HepG2 (cell line): ENCODE measurements around the gene RGS14. TPM values are rescaled to one million over a fixed set of nuclear protein-coding genes. Genes with fewer than 3 reads are reported as not detected.
A peak's percentile ranks its signal among the peaks of the same experiment; 100 is the strongest.

Experiments
- AFF4 ChIP-seq: sonication (generic); formaldehyde crosslinking; IDR thresholded peaks from 2 replicates; pipeline ENCODE4 v1.4.0; 2020; ENCODE audit warnings: missing genetic modification reagents
- CBX5 ChIP-seq: sonication (generic); formaldehyde crosslinking; IDR thresholded peaks from 2 replicates; pipeline ENCODE4 v1.4.0; 2020; ENCODE audit warnings: missing genetic modification reagents, borderline replicate concordance
- FOXO4 ChIP-seq: sonication (generic); formaldehyde crosslinking; conservative IDR thresholded peaks from 2 replicates; pipeline ENCODE4 v1.8.1; 2023; ENCODE audit warnings: missing genetic modification reagents
- MAFF ChIP-seq: IDR thresholded peaks from 2 replicates; pipeline ENCODE4 v1.6.1; 2011; ENCODE audit warnings: low read depth, low read length, improper control_type of control experiment
- SNAPC4 ChIP-seq: sonication (generic); formaldehyde crosslinking; IDR thresholded peaks from 2 replicates; pipeline ENCODE4 v1.4.0; 2020; ENCODE audit warnings: mild to moderate bottlenecking, missing genetic modification reagents
- TOE1 ChIP-seq: sonication (generic); formaldehyde crosslinking; IDR thresholded peaks from 2 replicates; pipeline ENCODE4 v1.4.0; 2020; ENCODE audit warnings: mild to moderate bottlenecking, missing genetic modification reagents
- USF2 ChIP-seq, 2 experiments: sonication (generic) in 1 of 2; formaldehyde crosslinking in 1 of 2; IDR thresholded peaks; 2 replicates each; pipeline versions ENCODE4 v1.5.1 to v1.6.1; 2011 to 2020; ENCODE audit warnings: borderline replicate concordance in 1 of 2, low read depth in 1 of 2, low read length in 1 of 2, mild to moderate bottlenecking in 1 of 2, missing genetic modification reagents in 1 of 2, moderate library complexity in 1 of 2
- ZNF431 ChIP-seq: sonication (generic); formaldehyde crosslinking; IDR thresholded peaks from 2 replicates; pipeline ENCODE4 v1.9.0; 2022; ENCODE audit warnings: missing genetic modification reagents, low read depth, mild to moderate bottlenecking, borderline replicate concordance
- ZNF576 ChIP-seq: sonication (generic); formaldehyde crosslinking; IDR thresholded peaks from 2 replicates; pipeline ENCODE4 v1.4.0; 2020; ENCODE audit warnings: mild to moderate bottlenecking, missing genetic modification reagents
- ZNF770 ChIP-seq: sonication (generic); formaldehyde crosslinking; IDR thresholded peaks from 2 replicates; pipeline ENCODE4 v1.5.0; 2020; ENCODE audit warnings: mild to moderate bottlenecking, missing genetic modification reagents
- polyA plus RNA-seq, 8 experiments: library from polyadenylated mRNA; depleted of rRNA in 3 of 8; stranded (reverse) in 7 of 8; unstranded in 1 of 8; fragments of >200 nt; fragmentation: Illumina TruSeq in 4 of 8; extraction: Trizol in 4 of 8; gene quantifications; 2 replicates each; pipeline versions ENCODE4 v1.2.1 to v1.2.3, GENCODE V29; 2011 to 2016; ENCODE audit warnings: low read depth in 4 of 8, missing spikeins in 1 of 8, mixed read lengths in 1 of 8; ENCODE audit not compliant: insufficient read depth in 1 of 8
- total RNA-seq, 5 experiments: library from RNA; depleted of rRNA; stranded (reverse); fragments of >200 nt; fragmentation: Illumina TruSeq; extraction: Trizol; gene quantifications; 2 replicates each; pipeline ENCODE4 v1.2.3, GENCODE V29; 2016; ENCODE audit warnings: low read depth in 1 of 5

The RGS14 gene
- total and polyA plus RNA-seq, 2 of the 13 experiments (the other 11 are each of a cell fraction or from before 2014, with no cell fraction given) = 11.1 to 17.2 TPM

GRCh38 chr5:177351392-177352329 lies 6.1 kb upstream of the RGS14 start, which contains the start of gene LMAN2 (continued):
- TF ChIP-seq ZNF576 = no peak
- TF ChIP-seq USF2 (IDR thresholded peaks at IDR 0.05; ENCODE audit: low read depth, low read length) = no peak
- TF ChIP-seq USF2 (CRISPR knock-in tag; IDR thresholded peaks at IDR 0.05; ENCODE audit: borderline replicate concordance) = no peak
- no peak for TF ChIP-seq FOXO4 (CRISPR knock-in tag)
- peak; percentile 56; the same call in 1 of the 2 replicates for TF ChIP-seq AFF4
- TF ChIP-seq SNAPC4 (CRISPR knock-in tag) = no peak; the same call in 1 of the 2 replicates
- TF ChIP-seq TOE1 = no peak
- TF ChIP-seq ZNF431 (CRISPR knock-in tag) = no peak
- peak; percentile 23; the same call in 1 of the 2 replicates for TF ChIP-seq ZNF770 (CRISPR knock-in tag)
- TF ChIP-seq MAFF = no peak
- TF ChIP-seq CBX5 (CRISPR knock-in tag) = peak; percentile 78; the same call in 1 of the 2 replicates
